PFSK-1 (cell line): ENCODE results near the gene NCK2.

ENCODE experiments used
- POLR2AphosphoS5 ChIP-seq: IDR thresholded peaks from 2 replicates; pipeline ENCODE4 v1.6.1; 2012; ENCODE audit warnings: low read depth, mild to moderate bottlenecking, control low read depth, low read length, moderate library complexity
- SIN3A ChIP-seq: IDR thresholded peaks from 2 replicates; pipeline ENCODE4 v1.6.1; 2012; ENCODE audit warnings: mild to moderate bottlenecking, low read length, moderate library complexity, borderline replicate concordance; ENCODE audit not compliant: insufficient read depth
- TAF1 ChIP-seq: IDR thresholded peaks from 2 replicates; pipeline ENCODE4 v1.6.1; 2012; ENCODE audit warnings: low read length, control low read depth, borderline replicate concordance; ENCODE audit not compliant: insufficient read depth
- TF ChIP-seq, protein P1 (sequence below), 2 experiments: IDR thresholded peaks; 2 replicates each; pipeline versions ENCODE4 v1.6.1 to v1.8.0; 2011 to 2012; ENCODE audit warnings: low read depth in 2 of 2, low read length in 2 of 2, control low read depth in 1 of 2, inconsistent platforms in 1 of 2, mild to moderate bottlenecking in 1 of 2, moderate library complexity in 1 of 2; ENCODE audit not compliant: insufficient read depth in 1 of 2

DNA sequence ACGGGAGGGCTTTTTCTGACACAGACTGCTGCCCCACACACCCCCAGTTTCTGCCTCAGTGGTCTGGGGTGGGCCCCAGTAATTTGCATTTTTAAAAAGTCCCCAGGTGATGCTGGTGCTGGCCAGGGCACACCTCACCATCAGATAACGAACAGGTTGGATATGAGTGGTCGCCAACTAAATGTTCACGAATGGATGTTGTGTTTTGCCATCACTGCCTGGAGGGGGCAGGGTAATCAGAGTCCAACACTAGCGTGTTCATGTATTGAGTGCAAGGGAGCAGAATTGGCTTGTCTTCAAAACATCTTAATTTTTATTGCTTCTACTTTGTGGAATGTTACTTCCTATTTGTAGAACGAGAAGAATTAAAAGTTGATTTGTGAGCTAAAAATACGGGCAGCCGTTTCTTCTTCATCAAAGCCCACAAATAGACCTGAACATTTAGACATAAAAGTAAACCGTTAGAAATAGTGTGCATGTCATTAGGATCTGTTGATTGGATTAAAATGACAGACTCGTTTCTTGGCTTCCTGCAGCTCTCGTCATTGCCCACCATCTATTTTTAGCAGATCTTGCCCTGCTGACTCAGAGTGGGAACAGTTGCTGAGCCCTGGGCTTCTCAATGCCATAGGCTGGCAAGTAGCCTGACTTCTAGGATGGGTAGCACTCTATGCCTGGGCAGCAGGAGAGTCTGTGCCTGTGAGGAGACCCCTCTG is 45.2 kb downstream of the NCK2 start:
- TF ChIP-seq POLR2AphosphoS5 (no peak), SIN3A (no peak), TAF1 (no peak)
- TF ChIP-seq, protein P1, sequence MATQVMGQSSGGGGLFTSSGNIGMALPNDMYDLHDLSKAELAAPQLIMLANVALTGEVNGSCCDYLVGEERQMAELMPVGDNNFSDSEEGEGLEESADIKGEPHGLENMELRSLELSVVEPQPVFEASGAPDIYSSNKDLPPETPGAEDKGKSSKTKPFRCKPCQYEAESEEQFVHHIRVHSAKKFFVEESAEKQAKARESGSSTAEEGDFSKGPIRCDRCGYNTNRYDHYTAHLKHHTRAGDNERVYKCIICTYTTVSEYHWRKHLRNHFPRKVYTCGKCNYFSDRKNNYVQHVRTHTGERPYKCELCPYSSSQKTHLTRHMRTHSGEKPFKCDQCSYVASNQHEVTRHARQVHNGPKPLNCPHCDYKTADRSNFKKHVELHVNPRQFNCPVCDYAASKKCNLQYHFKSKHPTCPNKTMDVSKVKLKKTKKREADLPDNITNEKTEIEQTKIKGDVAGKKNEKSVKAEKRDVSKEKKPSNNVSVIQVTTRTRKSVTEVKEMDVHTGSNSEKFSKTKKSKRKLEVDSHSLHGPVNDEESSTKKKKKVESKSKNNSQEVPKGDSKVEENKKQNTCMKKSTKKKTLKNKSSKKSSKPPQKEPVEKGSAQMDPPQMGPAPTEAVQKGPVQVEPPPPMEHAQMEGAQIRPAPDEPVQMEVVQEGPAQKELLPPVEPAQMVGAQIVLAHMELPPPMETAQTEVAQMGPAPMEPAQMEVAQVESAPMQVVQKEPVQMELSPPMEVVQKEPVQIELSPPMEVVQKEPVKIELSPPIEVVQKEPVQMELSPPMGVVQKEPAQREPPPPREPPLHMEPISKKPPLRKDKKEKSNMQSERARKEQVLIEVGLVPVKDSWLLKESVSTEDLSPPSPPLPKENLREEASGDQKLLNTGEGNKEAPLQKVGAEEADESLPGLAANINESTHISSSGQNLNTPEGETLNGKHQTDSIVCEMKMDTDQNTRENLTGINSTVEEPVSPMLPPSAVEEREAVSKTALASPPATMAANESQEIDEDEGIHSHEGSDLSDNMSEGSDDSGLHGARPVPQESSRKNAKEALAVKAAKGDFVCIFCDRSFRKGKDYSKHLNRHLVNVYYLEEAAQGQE (IDR thresholded peaks at IDR 0.05; ENCODE audit: insufficient read depth in 1 of 2, low read depth in 2 of 2, low read length in 2 of 2) = no peak
